ENCODE data around the gene TYW1B. TPM values are rescaled to one million over a fixed set of nuclear protein-coding genes. Genes with fewer than 3 reads are reported as not detected.
"Not testable (repeated sequence)": the region's sequence is repeated elsewhere in the genome, so short reads cannot be mapped to it uniquely, and the experiment has no call there.

TYW1B gene
- total and polyA plus RNA-seq, 2 donors (not counting 1 experiment from before 2014, with no cell fraction given), result 4.7 to 6.1 TPM

DNA sequence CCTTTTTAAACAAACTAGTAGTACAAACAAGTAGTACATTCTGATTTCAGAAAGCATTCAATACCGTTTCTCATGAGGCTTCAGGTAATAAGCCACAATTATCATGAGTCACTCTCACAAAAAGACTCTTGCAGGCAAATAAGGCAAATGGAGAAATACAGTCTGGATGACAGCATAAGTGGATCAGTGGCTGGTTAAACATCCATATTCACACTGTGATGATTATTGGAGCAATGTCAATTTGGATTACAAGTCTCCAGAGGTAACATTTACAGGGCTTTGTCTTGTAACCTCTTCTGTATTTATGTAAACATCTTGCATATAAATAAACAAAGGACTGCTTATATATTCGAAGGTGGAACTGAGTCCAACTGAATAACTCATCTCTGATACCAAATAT lies 55.4 kb downstream of the TYW1B start:
- not testable (repeated sequence) for H3K36me3 ChIP-seq (ENCODE audit: control insufficient read depth, insufficient read depth, low read length); H2AFZ ChIP-seq (ENCODE audit: low read length); DNase-seq (ENCODE audit: low read depth in 2 of 2); H3K27ac ChIP-seq (ENCODE audit: insufficient read depth, low read length); H3K9me3 ChIP-seq (ENCODE audit: control insufficient read depth, insufficient read depth, low read depth, low read length); H3K4me1 ChIP-seq (ENCODE audit: control insufficient read depth, extremely low read depth, insufficient read depth, low read length); H3K4me2 ChIP-seq (ENCODE audit: extremely low read depth, insufficient read depth, low read length); H4K20me1 ChIP-seq (ENCODE audit: control insufficient read depth, extremely low read depth, insufficient read depth, low read length); H3K9ac ChIP-seq (ENCODE audit: insufficient read depth, low read length); H3K4me3 ChIP-seq (replicated peaks in 1 of 4; ENCODE audit: control extremely low read depth in 1 of 4, insufficient read depth in 1 of 4, low read depth in 3 of 4, low read length in 4 of 4); H3K27me3 ChIP-seq (ENCODE audit: control insufficient read depth, insufficient read depth, low read length); H3K79me2 ChIP-seq (ENCODE audit: control insufficient read depth, insufficient read depth, low read length)

DNA sequence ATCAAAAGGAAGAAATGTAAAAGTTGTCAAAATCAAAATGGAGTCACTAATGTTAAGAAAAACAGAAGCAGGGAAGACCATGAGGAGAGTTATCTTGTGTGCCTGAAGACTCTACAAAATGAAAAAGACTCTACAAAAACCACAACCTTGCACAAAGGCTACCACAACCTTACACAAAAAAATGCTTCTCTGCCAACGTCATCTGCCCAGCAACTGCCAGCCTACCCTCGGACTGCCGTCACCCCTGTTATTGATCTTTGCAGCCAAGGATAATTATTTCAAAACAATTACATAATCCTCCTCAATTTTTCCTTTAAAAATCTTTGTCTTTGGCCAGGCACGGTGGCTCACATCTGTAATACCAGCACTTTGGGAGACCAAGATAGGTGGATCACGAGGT lies 61.0 kb downstream of the TYW1B start:
- DNase-seq (ENCODE audit: low read depth in 2 of 2); H3K9me3 ChIP-seq (ENCODE audit: control insufficient read depth, insufficient read depth, low read depth, low read length): not testable (repeated sequence)

DNA sequence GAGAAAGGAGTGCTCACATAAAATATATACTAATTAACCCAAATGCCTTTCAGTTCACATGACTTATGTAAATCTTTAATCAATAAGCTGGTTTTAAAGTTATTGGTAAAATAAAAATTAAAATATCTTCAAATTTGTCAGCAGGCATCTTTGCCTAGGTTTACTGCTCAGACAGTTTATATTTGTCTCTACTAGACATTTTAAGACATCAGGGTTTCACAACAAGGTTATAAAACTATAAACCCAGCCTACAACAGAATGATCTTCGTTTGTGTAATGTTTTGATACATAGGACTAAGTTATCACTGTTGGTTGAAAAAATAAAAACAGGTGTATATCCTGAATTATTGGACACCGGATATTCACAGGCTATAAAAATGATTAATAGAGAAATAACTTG lies 67.4 kb downstream of the TYW1B start:
- H3K27me3 ChIP-seq (ENCODE audit: control insufficient read depth, insufficient read depth, low read length), result no peaks in the 10 kb centered on the region
- H3K4me3 ChIP-seq (replicated peaks in 1 of 4; ENCODE audit: control extremely low read depth in 1 of 4, insufficient read depth in 1 of 4, low read depth in 3 of 4, low read length in 4 of 4), result no peak overlapping the region
- TF ChIP-seq, protein P1, sequence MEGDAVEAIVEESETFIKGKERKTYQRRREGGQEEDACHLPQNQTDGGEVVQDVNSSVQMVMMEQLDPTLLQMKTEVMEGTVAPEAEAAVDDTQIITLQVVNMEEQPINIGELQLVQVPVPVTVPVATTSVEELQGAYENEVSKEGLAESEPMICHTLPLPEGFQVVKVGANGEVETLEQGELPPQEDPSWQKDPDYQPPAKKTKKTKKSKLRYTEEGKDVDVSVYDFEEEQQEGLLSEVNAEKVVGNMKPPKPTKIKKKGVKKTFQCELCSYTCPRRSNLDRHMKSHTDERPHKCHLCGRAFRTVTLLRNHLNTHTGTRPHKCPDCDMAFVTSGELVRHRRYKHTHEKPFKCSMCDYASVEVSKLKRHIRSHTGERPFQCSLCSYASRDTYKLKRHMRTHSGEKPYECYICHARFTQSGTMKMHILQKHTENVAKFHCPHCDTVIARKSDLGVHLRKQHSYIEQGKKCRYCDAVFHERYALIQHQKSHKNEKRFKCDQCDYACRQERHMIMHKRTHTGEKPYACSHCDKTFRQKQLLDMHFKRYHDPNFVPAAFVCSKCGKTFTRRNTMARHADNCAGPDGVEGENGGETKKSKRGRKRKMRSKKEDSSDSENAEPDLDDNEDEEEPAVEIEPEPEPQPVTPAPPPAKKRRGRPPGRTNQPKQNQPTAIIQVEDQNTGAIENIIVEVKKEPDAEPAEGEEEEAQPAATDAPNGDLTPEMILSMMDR (conservative IDR thresholded peaks at IDR 0.05 in 1 of 2, IDR thresholded peaks at IDR 0.05 in 1 of 2; ENCODE audit: low read depth in 1 of 2, low read length in 2 of 2), result no peak
- no peak for TF ChIP-seq EZH2 (IDR thresholded peaks at IDR 0.05; ENCODE audit: low read length, missing control alignments)
- H2AFZ ChIP-seq (ENCODE audit: low read length), result no peak overlapping the region
- H4K20me1 ChIP-seq (ENCODE audit: control insufficient read depth, extremely low read depth, insufficient read depth, low read length), result no peaks in the 10 kb centered on the region
- H3K9me3 ChIP-seq (ENCODE audit: control insufficient read depth, insufficient read depth, low read depth, low read length), result no peaks in the 10 kb centered on the region
- H3K27ac ChIP-seq (ENCODE audit: insufficient read depth, low read length), result no peak overlapping the region
- H3K36me3 ChIP-seq (ENCODE audit: control insufficient read depth, insufficient read depth, low read length), result no peaks in the 10 kb centered on the region
- no peaks in the 10 kb centered on the region for H3K79me2 ChIP-seq (ENCODE audit: control insufficient read depth, insufficient read depth, low read length)
- no peak overlapping the region for H3K4me2 ChIP-seq (ENCODE audit: extremely low read depth, insufficient read depth, low read length)
- H3K4me1 ChIP-seq (ENCODE audit: control insufficient read depth, extremely low read depth, insufficient read depth, low read length), result no peaks in the 10 kb centered on the region
- H3K9ac ChIP-seq (ENCODE audit: insufficient read depth, low read length), result no peak overlapping the region
- DNase-seq (ENCODE audit: low read depth in 2 of 2), result no peak

More for the DNA sequence above, 61.0 kb downstream of the TYW1B start:
- H3K9ac ChIP-seq (ENCODE audit: insufficient read depth, low read length); H3K36me3 ChIP-seq (ENCODE audit: control insufficient read depth, insufficient read depth, low read length); H3K79me2 ChIP-seq (ENCODE audit: control insufficient read depth, insufficient read depth, low read length); H3K4me1 ChIP-seq (ENCODE audit: control insufficient read depth, extremely low read depth, insufficient read depth, low read length); H3K4me3 ChIP-seq (replicated peaks in 1 of 4; ENCODE audit: control extremely low read depth in 1 of 4, insufficient read depth in 1 of 4, low read depth in 3 of 4, low read length in 4 of 4); H3K4me2 ChIP-seq (ENCODE audit: extremely low read depth, insufficient read depth, low read length); H3K27ac ChIP-seq (ENCODE audit: insufficient read depth, low read length); H3K27me3 ChIP-seq (ENCODE audit: control insufficient read depth, insufficient read depth, low read length); H4K20me1 ChIP-seq (ENCODE audit: control insufficient read depth, extremely low read depth, insufficient read depth, low read length); H2AFZ ChIP-seq (ENCODE audit: low read length): not testable (repeated sequence)

DNA sequence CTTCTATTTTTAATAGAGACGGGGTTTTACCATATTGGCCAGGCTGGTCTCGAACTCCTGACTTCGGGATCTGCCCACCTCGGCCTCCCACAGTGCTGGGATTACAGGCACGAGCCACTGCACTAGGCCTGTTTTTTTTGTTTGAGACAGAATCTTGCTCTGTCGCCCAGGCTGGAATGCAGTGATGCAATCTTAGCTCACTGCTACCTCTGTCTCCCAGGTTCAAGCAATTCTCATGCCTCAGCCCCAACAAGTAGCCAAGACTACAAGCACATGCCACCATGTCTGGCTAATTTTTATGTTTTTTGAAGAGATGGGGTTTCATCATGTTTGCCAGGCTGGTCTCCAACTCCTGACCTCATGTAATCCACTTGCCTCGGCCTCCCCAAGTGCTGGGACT lies 73.7 kb downstream of the TYW1B start:
- peak in 1 of 2 donors; percentile 23 for DNase-seq (ENCODE audit: low read depth in 2 of 2)
- no peaks in the 10 kb centered on the region for H3K4me1 ChIP-seq (ENCODE audit: control insufficient read depth, extremely low read depth, insufficient read depth, low read length)
- no peak overlapping the region for H3K27ac ChIP-seq (ENCODE audit: insufficient read depth, low read length)
- no peaks in the 10 kb centered on the region for H3K27me3 ChIP-seq (ENCODE audit: control insufficient read depth, insufficient read depth, low read length)
- no peak overlapping the region for H3K4me2 ChIP-seq (ENCODE audit: extremely low read depth, insufficient read depth, low read length)
- no peak overlapping the region for H3K4me3 ChIP-seq (replicated peaks in 1 of 4; ENCODE audit: control extremely low read depth in 1 of 4, insufficient read depth in 1 of 4, low read depth in 3 of 4, low read length in 4 of 4)
- TF ChIP-seq, protein P1 (conservative IDR thresholded peaks at IDR 0.05 in 1 of 2, IDR thresholded peaks at IDR 0.05 in 1 of 2; ENCODE audit: low read depth in 1 of 2, low read length in 2 of 2), result no peak
- TF ChIP-seq EZH2 (IDR thresholded peaks at IDR 0.05; ENCODE audit: low read length, missing control alignments), result no peak
- no peaks in the 10 kb centered on the region for H3K36me3 ChIP-seq (ENCODE audit: control insufficient read depth, insufficient read depth, low read length)
- no peaks in the 10 kb centered on the region for H4K20me1 ChIP-seq (ENCODE audit: control insufficient read depth, extremely low read depth, insufficient read depth, low read length)
- no peaks in the 10 kb centered on the region for H3K79me2 ChIP-seq (ENCODE audit: control insufficient read depth, insufficient read depth, low read length)
- H3K9me3 ChIP-seq (ENCODE audit: control insufficient read depth, insufficient read depth, low read depth, low read length), result no peaks in the 10 kb centered on the region
- H2AFZ ChIP-seq (ENCODE audit: low read length), result no peak overlapping the region
- no peak overlapping the region for H3K9ac ChIP-seq (ENCODE audit: insufficient read depth, low read length)

All from fibroblast of lung (primary cell).